Mesenchymal stem cell (in vitro differentiated cells and primary cell): ENCODE results near the gene CNTNAP2.

ENCODE experiments used
- DNase-seq: peaks from one replicate; pipeline ENCODE4 v3.0.0-alpha.2; 2013
- H2AFZ ChIP-seq: one replicate; pipeline ENCODE4 v1.6.1; 2013; ENCODE audit warnings: low read depth, mild to moderate bottlenecking, control low read depth, inconsistent platforms, low read length, moderate library complexity
- H2AK5ac ChIP-seq: 2 replicates; pipeline ENCODE4 v1.6.1; 2013; ENCODE audit warnings: low read length, moderate library complexity, mild to moderate bottlenecking, inconsistent platforms; ENCODE audit not compliant: severe bottlenecking
- H2BK120ac ChIP-seq: one replicate; pipeline ENCODE4 v1.6.1; 2013; ENCODE audit warnings: low read depth, mild to moderate bottlenecking, inconsistent platforms, low read length, moderate library complexity
- H2BK12ac ChIP-seq, 2 experiments: one replicate each; pipeline ENCODE4 v1.6.1; 2013; ENCODE audit warnings: inconsistent platforms in 2 of 2, low read length in 2 of 2, mild to moderate bottlenecking in 2 of 2, moderate library complexity in 2 of 2, control low read depth in 1 of 2
- H2BK15ac ChIP-seq: one replicate; pipeline ENCODE4 v1.6.1; 2013; ENCODE audit warnings: mild to moderate bottlenecking, low read depth, inconsistent platforms; ENCODE audit not compliant: poor library complexity, severe bottlenecking
- H2BK5ac ChIP-seq: 2 replicates; pipeline ENCODE4 v1.6.1; 2013; ENCODE audit warnings: low read depth, mild to moderate bottlenecking, low read length, control low read depth, inconsistent platforms; ENCODE audit not compliant: poor library complexity, severe bottlenecking
- H3K14ac ChIP-seq, 2 experiments: one replicate each; pipeline ENCODE4 v1.6.1; 2013; ENCODE audit warnings: inconsistent platforms in 2 of 2, low read length in 2 of 2, control low read depth in 1 of 2, mild to moderate bottlenecking in 1 of 2, moderate library complexity in 1 of 2
- H3K18ac ChIP-seq, 2 experiments: one replicate each; pipeline ENCODE4 v1.6.1; 2013; ENCODE audit warnings: inconsistent platforms in 2 of 2, low read length in 2 of 2, control low read depth in 1 of 2, low read depth in 1 of 2, mild to moderate bottlenecking in 1 of 2
- H3K23ac ChIP-seq, 2 experiments: one replicate each; pipeline ENCODE4 v1.6.1; 2013; ENCODE audit warnings: inconsistent platforms in 2 of 2, low read length in 2 of 2, mild to moderate bottlenecking in 2 of 2, moderate library complexity in 2 of 2, control low read depth in 1 of 2
- H3K27ac ChIP-seq: 2 replicates; pipeline ENCODE4 v1.5.1; 2013; ENCODE audit warnings: mild to moderate bottlenecking, moderate library complexity, low read length, control low read depth, inconsistent platforms; ENCODE audit not compliant: poor library complexity, severe bottlenecking
- H3K27me3 ChIP-seq, 2 experiments: 2 replicates each; pipeline versions ENCODE4 v1.6.1 to v1.7.0; 2013; ENCODE audit warnings: low read length in 2 of 2, mild to moderate bottlenecking in 2 of 2, moderate library complexity in 2 of 2, control low read depth in 1 of 2, inconsistent platforms in 1 of 2; ENCODE audit not compliant: control insufficient read depth in 1 of 2, insufficient read depth in 1 of 2
- H3K36me3 ChIP-seq, 2 experiments: 2 replicates each; pipeline versions ENCODE4 v1.6.1 to v1.7.0; 2013; ENCODE audit warnings: low read length in 2 of 2, control low read depth in 1 of 2, inconsistent platforms in 1 of 2, low read depth in 1 of 2, mild to moderate bottlenecking in 1 of 2; ENCODE audit not compliant: insufficient read depth in 2 of 2, control insufficient read depth in 1 of 2
- H3K4ac ChIP-seq, 2 experiments: one replicate each; pipeline ENCODE4 v1.6.1; 2013; ENCODE audit warnings: inconsistent platforms in 2 of 2, low read length in 2 of 2, mild to moderate bottlenecking in 2 of 2, moderate library complexity in 2 of 2, control low read depth in 1 of 2, low read depth in 1 of 2
- H3K4me1 ChIP-seq: 2 replicates; pipeline ENCODE4 v1.6.1; 2013; ENCODE audit warnings: low read depth, low read length, control low read depth; ENCODE audit not compliant: control insufficient read depth, insufficient read depth
- H3K4me2 ChIP-seq: 2 replicates; pipeline ENCODE4 v1.6.1; 2013; ENCODE audit warnings: low read length, mild to moderate bottlenecking, inconsistent platforms; ENCODE audit not compliant: poor library complexity, severe bottlenecking
- H3K4me3 ChIP-seq, 2 experiments: 2 replicates each; pipeline versions ENCODE4 v1.5.1 to v1.7.0; 2013; ENCODE audit warnings: low read length in 2 of 2, mild to moderate bottlenecking in 2 of 2, control low read depth in 1 of 2, low read depth in 1 of 2; ENCODE audit not compliant: insufficient read depth in 1 of 2
- H3K79me1 ChIP-seq: replicated peaks from 2 replicates; pipeline ENCODE4 v1.6.1; 2013; ENCODE audit warnings: mild to moderate bottlenecking, control low read depth, low read length, inconsistent platforms; ENCODE audit not compliant: poor library complexity, severe bottlenecking
- H3K9ac ChIP-seq: 2 replicates; pipeline ENCODE4 v1.7.0; 2013; ENCODE audit warnings: mild to moderate bottlenecking, low read length, moderate library complexity
- H3K9me3 ChIP-seq: 2 replicates; pipeline ENCODE4 v1.7.0; 2013; ENCODE audit warnings: mild to moderate bottlenecking, low read length; ENCODE audit not compliant: control insufficient read depth
- H4K8ac ChIP-seq: one replicate; pipeline ENCODE4 v1.6.1; 2013; ENCODE audit warnings: inconsistent platforms, mild to moderate bottlenecking, low read length, moderate library complexity
- H4K91ac ChIP-seq: one replicate; pipeline ENCODE4 v1.6.1; 2013; ENCODE audit warnings: mild to moderate bottlenecking, low read length, inconsistent platforms
- WGBS: methylation state at CpG from one replicate; pipeline ENCODE4 v1.1.7; 2013; ENCODE audit warnings: mixed read lengths; 5-methylcytosine and 5-hydroxymethylcytosine counted together

CNTNAP2 gene

DNA sequence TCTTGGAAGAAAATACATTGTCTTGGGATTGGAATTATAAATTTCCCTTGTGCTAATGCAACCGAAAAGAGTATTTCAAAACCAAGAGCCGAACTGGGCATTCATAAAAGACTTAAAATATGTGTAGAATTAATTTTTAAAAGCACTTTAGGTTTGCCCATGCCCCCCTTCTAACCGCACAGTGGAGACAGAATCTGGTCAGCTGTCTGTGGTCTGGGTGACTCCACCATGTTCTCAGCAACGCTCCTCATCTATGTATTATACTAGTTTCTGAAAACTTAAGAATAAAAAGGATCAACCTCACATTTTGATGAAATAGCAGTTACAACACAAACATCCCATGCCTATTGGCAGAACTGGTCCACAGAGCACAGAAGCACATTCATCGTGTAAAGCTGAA is 2281.4 kb downstream of the CNTNAP2 start:
- H3K18ac ChIP-seq, result no peak overlapping the region
- H3K79me1 ChIP-seq, result no peaks in the 10 kb centered on the region
- H4K8ac ChIP-seq, result no peak overlapping the region
- no peak overlapping the region for H2AK5ac ChIP-seq
- DNase-seq, result no peak
- no peaks in the 10 kb centered on the region for H3K36me3 ChIP-seq
- H3K14ac ChIP-seq, result no peak overlapping the region
- no peak overlapping the region for H2BK15ac ChIP-seq
- no peak overlapping the region for H2AFZ ChIP-seq
- H3K4me1 ChIP-seq, result no peaks in the 10 kb centered on the region
- H3K4ac ChIP-seq, result no peak overlapping the region
- no peak overlapping the region for H3K23ac ChIP-seq
- H3K4me3 ChIP-seq, result no peak overlapping the region
- peaks cover 0 to 8% of the 10 kb centered on the region in 2 experiments for H3K27me3 ChIP-seq
- H3K9ac ChIP-seq, result no peak overlapping the region
- H4K91ac ChIP-seq, result no peak overlapping the region
- WGBS, result 84% methylated on average over 5 of the region's 5 CpGs
- H3K4me2 ChIP-seq, result no peak overlapping the region
- no peak overlapping the region for H2BK12ac ChIP-seq
- no peak overlapping the region for H2BK5ac ChIP-seq
- no peaks in the 10 kb centered on the region for H3K9me3 ChIP-seq
- H3K27ac ChIP-seq, result no peak overlapping the region
- no peak overlapping the region for H2BK120ac ChIP-seq

DNA sequence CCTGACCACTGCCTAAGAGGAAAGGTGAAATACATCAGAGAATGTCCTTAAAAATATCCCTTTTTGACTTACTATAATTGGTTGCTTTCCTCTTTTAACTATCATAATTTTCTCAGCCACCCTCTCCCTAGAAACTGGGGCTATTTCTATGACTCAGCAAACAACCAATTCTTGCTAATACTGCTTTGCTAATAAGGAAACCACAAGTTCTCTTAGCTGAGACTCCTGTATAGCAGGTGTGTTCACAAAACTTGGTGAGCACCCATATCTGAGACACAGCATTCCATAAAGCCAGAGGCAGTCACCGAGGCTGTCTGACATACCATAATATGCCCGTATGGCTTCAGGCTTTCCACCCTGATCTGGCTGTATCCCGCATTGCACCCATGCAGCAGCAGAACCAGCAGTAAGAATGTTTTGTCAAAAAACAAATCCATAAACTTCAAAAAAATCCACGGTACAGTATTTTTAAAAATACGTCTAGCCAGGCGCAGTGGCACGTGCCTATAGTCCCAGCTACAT is 2282.3 kb downstream of the CNTNAP2 start:
- no peak overlapping the region for H3K4me2 ChIP-seq
- no peaks in the 10 kb centered on the region for H3K4me1 ChIP-seq
- no peak overlapping the region for H2AK5ac ChIP-seq
- no peak overlapping the region for H3K23ac ChIP-seq
- no peak overlapping the region for H2BK5ac ChIP-seq
- no peak overlapping the region for H3K27ac ChIP-seq
- H4K8ac ChIP-seq, result no peak overlapping the region
- no peaks in the 10 kb centered on the region for H3K9me3 ChIP-seq
- H3K36me3 ChIP-seq, result no peaks in the 10 kb centered on the region
- H2BK12ac ChIP-seq, result no peak overlapping the region
- H3K18ac ChIP-seq, result no peak overlapping the region
- no peak overlapping the region for H2BK15ac ChIP-seq
- peaks cover 0 to 8% of the 10 kb centered on the region in 2 experiments for H3K27me3 ChIP-seq
- H3K4ac ChIP-seq, result no peak overlapping the region
- H3K4me3 ChIP-seq, result no peak overlapping the region
- H2AFZ ChIP-seq, result no peak overlapping the region
- no peak for DNase-seq
- WGBS, result 83% methylated on average over 7 of the region's 7 CpGs
- H2BK120ac ChIP-seq, result no peak overlapping the region
- H3K14ac ChIP-seq, result no peak overlapping the region
- no peaks in the 10 kb centered on the region for H3K79me1 ChIP-seq
- H4K91ac ChIP-seq, result no peak overlapping the region
- H3K9ac ChIP-seq, result no peak overlapping the region

DNA sequence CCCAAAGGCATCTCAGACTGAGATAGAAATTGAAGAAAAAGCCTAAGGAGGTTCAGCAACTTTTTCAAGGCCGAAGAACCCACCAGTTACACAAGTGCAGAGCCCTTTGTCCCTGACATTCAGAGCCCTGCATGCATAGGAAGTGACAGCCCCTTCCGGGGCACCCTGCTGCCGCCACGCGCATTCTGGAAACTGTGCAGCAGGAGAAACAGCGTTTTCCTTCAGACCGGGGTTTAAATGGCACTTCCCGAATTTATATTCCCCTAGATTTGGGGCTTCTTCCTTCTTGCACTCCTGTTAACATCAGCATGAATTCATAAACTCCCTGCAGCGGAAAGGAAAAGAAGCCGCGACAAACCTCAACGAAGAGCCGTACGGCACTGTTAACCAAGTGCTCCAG is 2283.5 kb downstream of the CNTNAP2 start:
- no peaks in the 10 kb centered on the region for H3K4me1 ChIP-seq
- no peak overlapping the region for H2AFZ ChIP-seq
- H3K9me3 ChIP-seq, result no peaks in the 10 kb centered on the region
- H4K91ac ChIP-seq, result no peak overlapping the region
- H2AK5ac ChIP-seq, result no peak overlapping the region
- no peak overlapping the region for H2BK5ac ChIP-seq
- H3K18ac ChIP-seq, result no peak overlapping the region
- no peak overlapping the region for H2BK120ac ChIP-seq
- H2BK15ac ChIP-seq, result no peak overlapping the region
- no peaks in the 10 kb centered on the region for H3K79me1 ChIP-seq
- H3K9ac ChIP-seq, result no peak overlapping the region
- H3K4me3 ChIP-seq, result no peak overlapping the region
- no peak overlapping the region for H2BK12ac ChIP-seq
- H3K4ac ChIP-seq, result no peak overlapping the region
- H4K8ac ChIP-seq, result no peak overlapping the region
- no peaks in the 10 kb centered on the region for H3K36me3 ChIP-seq
- H3K27ac ChIP-seq, result no peak overlapping the region
- H3K14ac ChIP-seq, result no peak overlapping the region
- no peak for DNase-seq
- peaks cover 0 to 8% of the 10 kb centered on the region in 2 experiments for H3K27me3 ChIP-seq
- H3K4me2 ChIP-seq, result no peak overlapping the region
- WGBS, result 90% methylated on average over 14 of the region's 14 CpGs
- no peak overlapping the region for H3K23ac ChIP-seq

DNA sequence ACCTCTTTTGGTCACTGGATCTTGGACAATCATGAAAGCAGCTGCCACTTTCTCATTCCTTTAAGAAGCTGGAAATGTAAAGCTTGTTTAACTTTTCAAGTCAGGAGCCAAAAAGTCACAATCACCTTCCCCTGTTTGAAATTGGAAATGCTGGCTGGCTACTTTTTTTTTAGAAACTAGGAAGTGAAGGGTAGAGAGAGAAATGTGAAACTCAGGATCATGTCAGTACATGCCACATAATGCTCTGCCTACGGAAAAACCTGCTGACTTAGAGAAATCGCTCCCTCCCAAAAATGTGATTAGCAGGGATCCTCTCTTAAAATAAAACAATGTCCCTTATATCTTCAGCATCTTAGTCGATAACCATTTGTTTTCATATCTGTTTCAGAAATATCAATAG is 2285.6 kb downstream of the CNTNAP2 start:
- H3K23ac ChIP-seq, result no peak overlapping the region
- no peaks in the 10 kb centered on the region for H3K4me1 ChIP-seq
- no peaks in the 10 kb centered on the region for H3K36me3 ChIP-seq
- H3K4me3 ChIP-seq, result no peak overlapping the region
- no peak overlapping the region for H4K91ac ChIP-seq
- no peak overlapping the region for H3K4me2 ChIP-seq
- H4K8ac ChIP-seq, result no peak overlapping the region
- H3K4ac ChIP-seq, result no peak overlapping the region
- no peak overlapping the region for H3K14ac ChIP-seq
- no peak overlapping the region for H3K27ac ChIP-seq
- H3K9me3 ChIP-seq, result no peaks in the 10 kb centered on the region
- H3K27me3 ChIP-seq, result peaks cover 0 to 6% of the 10 kb centered on the region in 2 experiments
- H2AK5ac ChIP-seq, result no peak overlapping the region
- DNase-seq, result no peak
- H2BK12ac ChIP-seq, result no peak overlapping the region
- H2BK5ac ChIP-seq, result no peak overlapping the region
- H2AFZ ChIP-seq, result no peak overlapping the region
- no peaks in the 10 kb centered on the region for H3K79me1 ChIP-seq
- H2BK15ac ChIP-seq, result no peak overlapping the region
- WGBS, result 81% methylated on average over 2 of the region's 3 CpGs
- no peak overlapping the region for H2BK120ac ChIP-seq
- H3K18ac ChIP-seq, result no peak overlapping the region
- H3K9ac ChIP-seq, result no peak overlapping the region
